GM18520 (cell line): ENCODE data around the gene TBX6.
A peak's percentile ranks its signal among the peaks of the same experiment; 100 is the strongest.

Source experiments
- ATAC-seq: cut with Tn5 transposase; IDR thresholded peaks from one replicate; pipeline ENCODE4 v1.9.1; 2021; ENCODE audit not compliant: unreplicated experiment

The TBX6 gene

GRCh38 chr16:30113711-30114333, 22.1 kb upstream of the TBX6 start:
- no peak for ATAC-seq

GRCh38 chr16:30113031-30113710, 21.4 kb upstream of the TBX6 start, which contains the start of gene GDPD3:
Gene GDPD3, minus strand, starts transcription at chr16:30113537. Its CDS starts 59 bp downstream, at chr16:30113478.
- no peak for ATAC-seq

GRCh38 chr16:30112197-30113030, 20.7 kb upstream of the TBX6 start:
- no peak for ATAC-seq

GRCh38 chr16:30110661-30111060, 18.9 kb upstream of the TBX6 start:
- ATAC-seq = no peak

- no peak for ATAC-seq
Measured at GRCh38 chr16:30108059-30108850, 16.5 kb upstream of the TBX6 start.

GRCh38 chr16:30104492-30104891, 12.8 kb upstream of the TBX6 start:
- ATAC-seq = no peak

GRCh38 chr16:30104090-30104489, 12.4 kb upstream of the TBX6 start:
- ATAC-seq = no peak

GRCh38 chr16:30096862-30097563, 5.3 kb upstream of the TBX6 start:
- no peak for ATAC-seq

- peak; percentile 35 for ATAC-seq
Measured at GRCh38 chr16:30096105-30096861, 4.6 kb upstream of the TBX6 start, which contains the start of gene YPEL3. Gene YPEL3, minus strand, starts transcription at chr16:30096213. Its CDS starts 731 bp downstream, at chr16:30095482.

- ATAC-seq = no peak
Measured at GRCh38 chr16:30095166-30096078, 3.7 kb upstream of the TBX6 start.

- no peak for ATAC-seq
Measured at GRCh38 chr16:30094541-30095165, 2.9 kb upstream of the TBX6 start.

- peak; percentile 44 for ATAC-seq
Measured at GRCh38 chr16:30092373-30093010, 768 bp upstream of the TBX6 start.

GRCh38 chr16:30090610-30091331, 953 bp downstream of the TBX6 start:
- ATAC-seq = no peak

GRCh38 chr16:30088832-30089624, 2.7 kb downstream of the TBX6 start:
- no peak for ATAC-seq

- ATAC-seq = no peak
Measured at GRCh38 chr16:30088237-30088831, 3.4 kb downstream of the TBX6 start.
